OCI-LY1 (cell line): ENCODE measurements around the gene HCFC1.

Experiments used
- H2AFZ ChIP-seq: fragments of 200-600 bp; sonication (generic), shearing (Covaris generic); 2 replicates; pipeline ENCODE4 v1.6.0; 2014; ENCODE audit warnings: antibody characterized with exemption, mild to moderate bottlenecking, low read length
- H3F3A ChIP-seq: fragments of 200-600 bp; sonication (generic), shearing (Covaris generic); 2 replicates; pipeline ENCODE4 v1.6.0; 2014; ENCODE audit warnings: mild to moderate bottlenecking, antibody characterized with exemption, low read length, moderate library complexity; ENCODE audit not compliant: insufficient read depth
- H3K27ac ChIP-seq: fragments of 200-600 bp; sonication (generic); 2 replicates; pipeline ENCODE4 v1.5.1; 2014; ENCODE audit warnings: low read length, mixed run types, mild to moderate bottlenecking, low read depth; ENCODE audit not compliant: poor library complexity, severe bottlenecking
- H3K27me3 ChIP-seq: fragments of 200-600 bp; sonication (generic); 2 replicates; pipeline ENCODE4 v1.6.0; 2014; ENCODE audit warnings: antibody characterized with exemption, mild to moderate bottlenecking, low read length, moderate library complexity; ENCODE audit not compliant: insufficient read depth
- H3K36me3 ChIP-seq: fragments of 200-600 bp; sonication (generic); 2 replicates; pipeline ENCODE4 v1.6.1; 2014; ENCODE audit warnings: mild to moderate bottlenecking, antibody characterized with exemption, low read length, moderate library complexity, mixed read lengths; ENCODE audit not compliant: insufficient read depth
- H3K4me1 ChIP-seq: fragments of 200-600 bp; sonication (generic); 2 replicates; pipeline ENCODE4 v1.5.1; 2014; ENCODE audit warnings: mild to moderate bottlenecking, low read length, moderate library complexity; ENCODE audit not compliant: insufficient read depth, severe bottlenecking
- H3K4me2 ChIP-seq: fragments of 200-600 bp; sonication (generic), shearing (Covaris generic); 2 replicates; pipeline ENCODE4 v1.6.1; 2014; ENCODE audit warnings: low read length
- H3K4me3 ChIP-seq: fragments of 200-600 bp; sonication (generic); 2 replicates; pipeline ENCODE4 v1.5.1; 2014; ENCODE audit warnings: low read length, low read depth, mild to moderate bottlenecking, mixed read lengths; ENCODE audit not compliant: poor library complexity, severe bottlenecking
- H3K79me2 ChIP-seq: fragments of 200-600 bp; shearing (Covaris generic); 2 replicates; pipeline ENCODE4 v1.6.1; 2016; ENCODE audit warnings: mixed run types, low read length, mixed read lengths; ENCODE audit not compliant: insufficient read depth
- H3K9ac ChIP-seq: fragments of 200-600 bp; sonication (generic), shearing (Covaris generic); 2 replicates; pipeline ENCODE4 v1.6.1; 2014; ENCODE audit warnings: mild to moderate bottlenecking, low read length, mixed read lengths
- H3K9me2 ChIP-seq: fragments of 200-600 bp; sonication (generic), shearing (Covaris generic); 2 replicates; pipeline ENCODE4 v1.6.1; 2014; ENCODE audit warnings: low read depth, mild to moderate bottlenecking, low read length, mixed read lengths
- H3K9me3 ChIP-seq: fragments of 200-600 bp; shearing (Covaris generic); 2 replicates; pipeline ENCODE4 v1.6.1; 2014; ENCODE audit warnings: low read length, mixed read lengths
- H4K20me1 ChIP-seq: fragments of 200-600 bp; sonication (generic), shearing (Covaris generic); 2 replicates; pipeline ENCODE4 v1.6.0; 2016; ENCODE audit warnings: mild to moderate bottlenecking, low read length; ENCODE audit not compliant: insufficient read depth
- CTCF ChIP-seq: fragments of 200-600 bp; sonication (generic), shearing (Covaris generic); IDR thresholded peaks from 2 replicates; pipeline ENCODE4 v1.5.1; 2017; ENCODE audit warnings: mild to moderate bottlenecking, antibody characterized with exemption, low read length, moderate library complexity, mixed read lengths
- EZH2 ChIP-seq: fragments of 200-600 bp; sonication (generic), shearing (Covaris generic); IDR thresholded peaks from 2 replicates; pipeline ENCODE4 v1.8.0; 2017; ENCODE audit warnings: borderline replicate concordance, mixed run types, mild to moderate bottlenecking, antibody characterized with exemption, low read length, moderate library complexity, mixed read lengths

The HCFC1 gene

GRCh38 chrX:154014429-154015380 lies 43.1 kb upstream of the HCFC1 start:
- Histone ChIP-seq H3F3A (no peaks in the 10 kb centered on the region), H3K27me3 (no peaks in the 10 kb centered on the region), H4K20me1 (no peaks in the 10 kb centered on the region), H3K4me2 (no peak overlapping the region), H3K4me3 (no peak overlapping the region), H3K36me3 (peaks cover 83% of the 10 kb centered on the region), H3K27ac (peak overlapping the region; percentile 28), H3K4me1 (peaks cover 12% of the 10 kb centered on the region), H3K9ac (no peak overlapping the region), H3K79me2 (no peaks in the 10 kb centered on the region), H3K9me3 (no peaks in the 10 kb centered on the region), H3K9me2 (no peaks in the 10 kb centered on the region), H2AFZ (no peak overlapping the region)
- TF ChIP-seq EZH2 = no peak
- no peak for TF ChIP-seq CTCF

GRCh38 chrX:154013614-154014360 lies 42.2 kb upstream of the HCFC1 start:
- peaks cover 13% of the 10 kb centered on the region for H3K4me1 ChIP-seq
- H3K79me2 ChIP-seq = no peaks in the 10 kb centered on the region
- H3K27ac ChIP-seq = no peak overlapping the region
- H2AFZ ChIP-seq = no peak overlapping the region
- H3F3A ChIP-seq = no peaks in the 10 kb centered on the region
- no peaks in the 10 kb centered on the region for H3K9me2 ChIP-seq
- peaks cover 82% of the 10 kb centered on the region for H3K36me3 ChIP-seq
- H3K4me3 ChIP-seq = no peak overlapping the region
- H3K9me3 ChIP-seq = no peaks in the 10 kb centered on the region
- no peak overlapping the region for H3K4me2 ChIP-seq
- no peaks in the 10 kb centered on the region for H3K27me3 ChIP-seq
- TF ChIP-seq CTCF (peak; percentile 80), EZH2 (no peak)
- H4K20me1 ChIP-seq = no peaks in the 10 kb centered on the region
- no peak overlapping the region for H3K9ac ChIP-seq

- Histone ChIP-seq H3K4me3 (no peak overlapping the region), H3K9me3 (no peaks in the 10 kb centered on the region), H3F3A (no peaks in the 10 kb centered on the region), H3K9me2 (no peaks in the 10 kb centered on the region), H3K4me1 (peaks cover 13% of the 10 kb centered on the region), H3K9ac (no peak overlapping the region), H3K27ac (no peak overlapping the region), H3K79me2 (no peaks in the 10 kb centered on the region), H2AFZ (no peak overlapping the region), H4K20me1 (no peaks in the 10 kb centered on the region), H3K4me2 (no peak overlapping the region), H3K36me3 (peaks cover 75% of the 10 kb centered on the region), H3K27me3 (no peaks in the 10 kb centered on the region)
- TF ChIP-seq EZH2 (no peak), CTCF (no peak)
These were observed 41.4 kb upstream of the HCFC1 start for GRCh38 chrX:154013001-154013421.
